Skin epidermis (tissue), 12 donors: ENCODE data around the gene ANTXR1.
"Not testable (repeated sequence)": the region's sequence is repeated elsewhere in the genome, so short reads cannot be mapped to it uniquely, and the experiment has no call there.

ENCODE experiments used
- H3K27ac ChIP-seq, 21 experiments: fragments of 200-600 bp; sonication (generic) in 11 of 21; one replicate each; pipeline ENCODE4 v1.5.0; 2020; ENCODE audit warnings: mild to moderate bottlenecking in 3 of 21, inconsistent platforms in 2 of 21, moderate library complexity in 2 of 21
- H3K4me3 ChIP-seq, 7 experiments: fragments of 200-600 bp; sonication (generic) in 2 of 7; one replicate each; pipeline ENCODE4 v1.5.0; 2020; ENCODE audit warnings: inconsistent platforms in 2 of 7, mild to moderate bottlenecking in 2 of 7, moderate library complexity in 1 of 7

Gene ANTXR1

GRCh38 chr2:69168144-69168813 lies 155.3 kb downstream of the ANTXR1 start:
- H3K4me3 ChIP-seq = no peak overlapping the region

GRCh38 chr2:69168950-69169654 lies 156.1 kb downstream of the ANTXR1 start:
- Histone ChIP-seq H3K27ac (peak overlapping the region in 4 of 21 experiments; percentile 26 to 67 (median 50)), H3K4me3 (no peak overlapping the region)

More at GRCh38 chr2:69168144-69168813, 155.3 kb downstream of the ANTXR1 start:
- peak overlapping the region in 3 of 21 experiments; percentile 26 to 58 (median 43) for H3K27ac ChIP-seq

- peak overlapping the region in 3 of 21 experiments; percentile 58 to 67 (median 60) for H3K27ac ChIP-seq
These were observed 156.8 kb downstream of the ANTXR1 start for GRCh38 chr2:69169655-69170389.

GRCh38 chr2:69170661-69171060 lies 157.7 kb downstream of the ANTXR1 start:
- peak overlapping the region in 4 of 21 experiments; percentile 5 to 38 (median 25) for H3K27ac ChIP-seq
- no peak overlapping the region for H3K4me3 ChIP-seq

More at GRCh38 chr2:69169655-69170389, 156.8 kb downstream of the ANTXR1 start:
- no peak overlapping the region for H3K4me3 ChIP-seq

- Histone ChIP-seq H3K27ac (peak overlapping the region in 4 of 21 experiments; percentile 13 to 49 (median 36)), H3K4me3 (no peak overlapping the region)
These were observed 158.3 kb downstream of the ANTXR1 start for GRCh38 chr2:69171116-69171896.

GRCh38 chr2:69171897-69172525 lies 159.0 kb downstream of the ANTXR1 start:
- peak overlapping the region in 3 of 21 experiments; percentile 13 to 49 (median 35) for H3K27ac ChIP-seq
- H3K4me3 ChIP-seq = no peak overlapping the region

- H3K4me3 ChIP-seq = no peak overlapping the region
- peak overlapping the region in 2 of 21 experiments; percentile 6 to 14 for H3K27ac ChIP-seq
These were observed 160.7 kb downstream of the ANTXR1 start for GRCh38 chr2:69173706-69174105.

GRCh38 chr2:69174211-69174610 lies 161.2 kb downstream of the ANTXR1 start:
- not testable (repeated sequence) for H3K27ac ChIP-seq

GRCh38 chr2:69175790-69176715 lies 163.1 kb downstream of the ANTXR1 start:
- Histone ChIP-seq H3K4me3 (no peak overlapping the region), H3K27ac (peak overlapping the region in 7 of 21 experiments; percentile 9 to 84 (median 49))

More at GRCh38 chr2:69174211-69174610, 161.2 kb downstream of the ANTXR1 start:
- H3K4me3 ChIP-seq = not testable (repeated sequence)

- H3K4me3 ChIP-seq = no peak overlapping the region
These were observed 164.2 kb downstream of the ANTXR1 start for GRCh38 chr2:69177063-69177771.

GRCh38 chr2:69177785-69178636 lies 165.0 kb downstream of the ANTXR1 start:
- H3K27ac ChIP-seq = peak overlapping the region in 20 of 21 experiments; percentile 21 to 86 (median 69)
- H3K4me3 ChIP-seq = no peak overlapping the region

More at GRCh38 chr2:69177063-69177771, 164.2 kb downstream of the ANTXR1 start:
- H3K27ac ChIP-seq = peak overlapping the region in 18 of 21 experiments; percentile 21 to 86 (median 72)

GRCh38 chr2:69178756-69179155 lies 165.8 kb downstream of the ANTXR1 start:
- Histone ChIP-seq H3K27ac (peak overlapping the region in 11 of 21 experiments; percentile 21 to 86 (median 75)), H3K4me3 (no peak overlapping the region)

- peak overlapping the region in 4 of 21 experiments; percentile 7 to 45 (median 12) for H3K27ac ChIP-seq
- no peak overlapping the region for H3K4me3 ChIP-seq
These were observed 167.2 kb downstream of the ANTXR1 start for GRCh38 chr2:69180227-69180626.

- Histone ChIP-seq H3K4me3 (no peak overlapping the region), H3K27ac (peak overlapping the region in 4 of 21 experiments; percentile 23 to 69 (median 40))
These were observed 168.0 kb downstream of the ANTXR1 start for GRCh38 chr2:69180974-69181373.

- H3K27ac ChIP-seq = peak overlapping the region in 3 of 21 experiments; percentile 23 to 45 (median 35)
- no peak overlapping the region for H3K4me3 ChIP-seq
These were observed 168.9 kb downstream of the ANTXR1 start for GRCh38 chr2:69181806-69182427.

- Histone ChIP-seq H3K27ac (peak overlapping the region in 10 of 21 experiments; percentile 13 to 78 (median 48)), H3K4me3 (no peak overlapping the region)
These were observed 170.7 kb downstream of the ANTXR1 start for GRCh38 chr2:69183659-69184058.
